ENCODE measurements around the gene PHKB. TPM values are rescaled to one million over a fixed set of nuclear protein-coding genes. Genes with fewer than 3 reads are reported as not detected.
"Not testable (repeated sequence)": the region's sequence is repeated elsewhere in the genome, so short reads cannot be mapped to it uniquely, and the experiment has no call there.

PHKB gene
- total RNA-seq, 1 donor from 2014 or later, result 54.4 TPM

DNA sequence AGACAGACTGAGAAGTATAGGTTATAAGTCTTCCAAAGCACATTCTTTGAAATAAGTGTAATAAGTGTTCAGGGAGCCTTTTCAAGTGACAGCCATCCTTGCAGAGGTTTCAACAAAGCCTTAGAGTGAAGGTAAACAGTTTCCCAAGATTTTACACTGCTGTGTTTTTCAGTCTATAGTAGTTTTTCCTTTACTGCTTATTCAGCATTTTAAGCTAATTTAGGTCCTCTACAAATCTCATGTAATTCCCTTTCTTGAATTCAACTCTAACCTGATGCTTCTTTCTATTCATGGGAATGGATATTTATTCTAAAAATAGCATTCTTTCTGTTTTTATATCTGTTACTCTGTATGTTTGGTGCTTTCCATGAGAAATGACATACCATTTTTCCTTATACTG is 211.3 kb downstream of the PHKB start:
- DNase-seq (ENCODE audit: low spot score), result no peak

DNA sequence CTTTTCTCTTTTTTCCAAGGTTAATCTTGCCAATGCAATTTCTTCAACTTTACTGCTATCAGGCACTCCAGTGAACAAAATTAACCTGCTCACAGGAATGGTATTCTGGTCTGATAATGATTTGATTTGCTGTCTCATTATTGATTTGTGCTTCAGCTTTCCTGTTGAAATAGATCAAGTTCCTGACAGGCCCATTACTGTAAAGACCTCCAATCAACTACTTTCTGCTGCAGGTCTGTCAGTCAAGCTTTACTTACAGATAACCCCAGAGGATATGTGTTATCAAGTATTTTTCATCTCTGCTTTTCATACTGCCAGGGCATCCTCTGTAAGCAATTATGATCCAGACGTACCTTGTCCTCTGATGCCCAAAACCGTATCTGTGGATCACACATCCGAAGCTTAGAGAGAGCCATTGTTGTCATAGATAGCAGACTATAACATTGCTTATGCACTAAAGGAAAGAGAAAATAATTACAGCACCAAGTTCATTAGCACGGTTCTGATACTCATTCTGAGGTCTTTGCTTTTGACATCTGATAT is 215.6 kb downstream of the PHKB start:
- DNase-seq (ENCODE audit: low spot score), result no peak

DNA sequence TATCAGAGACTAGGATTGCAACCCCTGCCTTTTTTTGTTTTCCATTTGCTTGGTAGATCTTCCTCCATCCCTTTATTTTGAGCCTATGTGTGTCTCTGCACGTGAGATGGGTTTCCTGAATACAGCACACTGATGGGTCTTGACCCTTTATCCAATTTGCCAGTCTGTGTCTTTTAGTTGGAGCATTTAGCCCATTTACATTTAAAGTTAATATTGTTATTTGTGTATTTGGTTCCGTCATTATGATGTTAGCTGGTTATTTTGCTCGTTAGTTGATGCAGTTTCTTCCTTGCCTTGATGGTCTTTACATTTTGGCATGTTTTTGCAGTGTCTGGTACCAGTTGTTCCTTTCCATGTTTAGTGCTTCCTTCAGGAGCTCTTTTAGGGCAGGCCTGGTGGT is 220.4 kb downstream of the PHKB start:
- not testable (repeated sequence) for DNase-seq (ENCODE audit: low spot score)

DNA sequence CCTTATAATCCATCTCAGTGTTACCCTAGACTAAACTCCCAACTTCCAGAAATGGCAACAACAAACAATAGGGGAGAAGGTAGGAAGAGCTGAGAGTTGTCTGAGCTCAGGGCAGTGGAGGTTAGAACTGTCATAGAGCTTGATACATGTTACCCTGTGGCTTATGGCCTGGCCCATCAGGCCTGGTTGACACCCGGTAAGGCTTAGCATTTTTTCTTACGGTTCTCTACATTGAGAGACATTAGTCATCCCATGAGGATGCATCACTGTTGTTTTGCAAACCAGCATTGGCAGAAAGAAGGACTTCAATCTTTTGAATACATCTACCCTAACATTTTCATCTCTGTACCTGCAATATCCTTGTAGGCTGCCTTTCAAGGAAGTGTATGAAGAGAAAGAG is 226.6 kb downstream of the PHKB start:
- no peak for DNase-seq (ENCODE audit: low spot score)

DNA sequence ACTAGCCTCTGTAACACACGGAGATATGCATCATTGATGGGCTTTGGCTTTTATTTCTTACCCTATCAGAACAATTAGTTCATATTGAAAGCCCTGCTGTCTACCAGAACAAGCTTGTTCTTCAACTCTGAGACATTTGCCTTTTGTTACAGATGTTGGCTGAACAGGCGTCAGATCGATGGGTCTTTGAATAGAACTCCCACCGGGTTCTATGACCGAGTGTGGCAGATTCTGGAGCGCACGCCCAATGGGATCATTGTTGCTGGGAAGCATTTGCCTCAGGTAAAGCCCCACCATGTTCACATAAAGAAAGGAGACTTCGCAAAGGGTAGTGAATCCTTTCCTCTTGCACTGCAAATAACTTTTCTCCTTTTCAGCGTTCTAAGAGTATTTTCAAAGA is 232.1 kb downstream of the PHKB start:
- no peak for DNase-seq (ENCODE audit: low spot score)

DNA sequence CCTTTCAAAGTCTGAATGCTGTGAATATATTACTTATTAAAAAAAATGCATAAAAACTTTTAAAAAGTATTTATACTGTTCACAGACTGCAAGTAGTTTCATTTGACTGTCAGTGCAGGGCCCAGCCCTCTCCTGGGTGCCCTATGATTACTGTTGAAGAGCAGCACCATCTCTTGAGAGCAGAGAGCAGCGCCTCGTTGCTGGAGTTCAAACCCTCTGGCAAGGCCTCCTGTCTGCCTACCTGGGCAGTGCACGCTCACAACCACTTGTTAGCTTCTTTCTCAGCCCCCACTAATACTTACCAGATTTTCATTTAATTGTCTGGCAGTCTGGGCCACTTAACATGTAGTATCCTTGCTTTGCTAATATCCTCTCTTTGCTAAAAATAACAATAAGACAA is 233.4 kb downstream of the PHKB start:
- DNase-seq (ENCODE audit: low spot score), result no peak

DNA sequence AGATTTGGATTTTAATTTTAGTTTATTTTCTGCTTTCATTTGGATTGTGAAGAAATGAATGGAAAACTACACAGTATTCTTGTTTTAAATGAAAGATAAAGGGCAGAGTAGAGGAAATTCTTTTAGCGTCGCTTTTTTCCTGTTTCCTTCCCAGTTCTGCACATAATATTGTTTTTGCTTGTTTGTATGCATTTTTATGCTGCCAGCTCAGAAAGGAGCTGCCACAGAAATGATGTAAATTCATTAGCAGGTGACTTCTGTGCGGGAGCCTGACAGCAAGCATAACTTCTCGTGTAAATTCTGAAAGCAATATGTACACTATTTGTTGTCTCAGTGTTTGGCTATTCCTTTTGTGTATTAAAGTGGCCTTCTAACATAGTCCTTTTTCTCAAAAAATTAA is 234.6 kb downstream of the PHKB start:
- DNase-seq (ENCODE audit: low spot score), result no peak

DNA sequence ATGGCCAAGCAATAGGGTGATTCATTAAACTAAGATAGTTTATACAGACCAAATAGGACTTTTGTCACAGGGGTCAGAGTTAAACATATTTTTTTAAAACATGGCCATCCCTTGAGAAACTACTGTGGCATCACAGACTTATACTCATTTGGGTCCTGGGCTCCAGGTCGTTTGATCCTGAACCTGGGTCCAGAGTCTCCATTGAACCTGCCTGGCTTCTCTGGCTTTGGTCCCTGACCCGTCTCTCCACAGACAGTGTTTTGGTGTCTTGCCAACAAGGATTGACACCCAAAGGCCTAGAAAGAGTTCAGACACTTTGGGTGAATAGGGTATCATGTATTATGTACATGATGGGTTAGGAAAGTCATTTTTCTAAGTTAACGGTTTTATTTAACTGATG is 236.7 kb downstream of the PHKB start:
- no peak for DNase-seq (ENCODE audit: low spot score)

DNA sequence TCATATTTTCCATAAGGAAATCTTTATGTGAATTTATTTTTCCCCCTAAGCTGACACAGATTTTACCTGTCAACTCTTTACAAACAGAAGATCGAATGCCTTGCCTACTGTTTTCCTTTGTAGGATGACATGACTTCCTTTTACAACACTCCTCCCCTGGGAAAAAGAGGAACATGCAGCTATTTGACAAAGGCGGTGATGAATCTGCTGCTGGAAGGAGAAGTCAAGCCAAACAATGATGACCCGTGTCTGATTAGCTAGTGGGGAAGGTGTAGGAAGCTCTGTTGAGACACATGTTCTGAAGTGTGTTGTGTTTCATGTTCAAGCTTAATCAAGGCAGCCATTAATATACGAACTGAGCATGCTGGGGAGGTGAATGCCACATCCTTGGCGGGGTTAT is 238.0 kb downstream of the PHKB start:
- no peak for DNase-seq (ENCODE audit: low spot score)

DNA sequence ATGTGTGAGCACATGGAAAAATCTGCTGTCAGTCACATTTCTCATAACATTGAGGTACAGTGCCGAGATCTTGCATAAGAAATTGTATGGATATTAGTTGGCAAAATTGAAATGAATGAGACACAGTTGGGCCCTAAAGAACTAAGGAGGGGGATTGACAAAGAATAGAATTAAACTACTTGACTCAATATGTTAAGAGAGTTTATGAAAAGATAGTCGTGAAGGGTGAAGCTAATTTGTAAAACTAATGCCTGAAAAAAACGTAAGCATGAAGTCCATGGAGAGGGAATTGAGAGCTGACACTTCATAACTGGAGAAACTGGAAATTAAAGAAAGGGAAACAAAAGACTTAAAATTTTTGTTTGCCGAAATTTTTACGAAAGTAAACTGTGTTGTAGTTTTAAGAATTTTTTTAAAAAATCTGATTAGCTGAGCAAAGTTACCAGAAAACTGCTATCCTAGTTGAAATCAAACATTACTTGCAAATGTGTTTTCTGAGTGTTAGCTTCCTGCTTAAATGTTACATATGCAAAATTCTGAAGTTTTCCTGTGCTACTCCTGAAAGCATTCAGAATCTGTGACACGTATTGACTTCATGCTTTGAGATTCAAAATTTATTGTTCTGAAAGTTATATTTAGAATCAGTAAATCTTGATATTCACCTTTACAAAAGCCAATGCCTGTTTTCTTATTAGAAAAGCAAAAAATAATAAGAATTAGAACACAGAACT is 239.9 kb downstream of the PHKB start:
- no peak for DNase-seq (ENCODE audit: low spot score)

DNA sequence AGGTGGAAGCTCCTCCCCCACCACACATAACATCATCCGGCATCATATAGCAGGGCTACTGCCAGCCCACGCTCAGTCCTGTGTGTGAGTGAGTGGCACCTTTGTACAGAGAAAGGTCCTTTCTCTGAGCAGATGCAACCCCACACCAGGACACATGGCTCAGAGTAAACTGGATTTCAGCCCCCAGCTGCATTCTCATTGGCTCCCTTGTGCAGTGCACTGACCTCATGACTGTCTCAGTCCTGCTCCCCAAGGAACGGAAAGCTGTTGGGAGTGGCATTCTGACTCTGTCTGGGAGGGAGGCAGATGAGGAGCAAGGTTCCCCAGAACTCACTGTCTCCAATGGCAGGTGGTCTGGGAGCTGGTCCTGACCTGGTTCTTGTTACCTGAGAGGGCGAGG is 244.1 kb downstream of the PHKB start:
- no peak for DNase-seq (ENCODE audit: low spot score)

DNA sequence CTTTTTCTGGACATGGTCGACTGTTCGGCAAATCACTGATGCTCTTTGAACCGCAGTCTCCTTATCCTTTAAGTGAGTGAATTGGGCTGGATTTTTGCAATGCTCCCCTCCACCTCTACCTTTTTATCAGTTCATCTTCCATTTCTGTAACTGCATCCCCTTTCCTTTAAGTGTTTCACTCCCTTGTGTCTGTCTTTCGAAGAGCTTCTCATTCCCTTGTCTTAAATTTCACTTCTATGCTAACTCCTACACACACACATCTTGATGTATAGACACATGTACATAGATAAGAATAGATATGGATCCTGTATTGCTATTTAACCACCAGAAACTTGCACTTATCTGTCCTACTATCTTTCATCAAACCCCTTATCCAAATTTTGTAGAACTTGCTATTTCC is 250.7 kb downstream of the PHKB start:
- DNase-seq (ENCODE audit: low spot score), result no peak

DNA sequence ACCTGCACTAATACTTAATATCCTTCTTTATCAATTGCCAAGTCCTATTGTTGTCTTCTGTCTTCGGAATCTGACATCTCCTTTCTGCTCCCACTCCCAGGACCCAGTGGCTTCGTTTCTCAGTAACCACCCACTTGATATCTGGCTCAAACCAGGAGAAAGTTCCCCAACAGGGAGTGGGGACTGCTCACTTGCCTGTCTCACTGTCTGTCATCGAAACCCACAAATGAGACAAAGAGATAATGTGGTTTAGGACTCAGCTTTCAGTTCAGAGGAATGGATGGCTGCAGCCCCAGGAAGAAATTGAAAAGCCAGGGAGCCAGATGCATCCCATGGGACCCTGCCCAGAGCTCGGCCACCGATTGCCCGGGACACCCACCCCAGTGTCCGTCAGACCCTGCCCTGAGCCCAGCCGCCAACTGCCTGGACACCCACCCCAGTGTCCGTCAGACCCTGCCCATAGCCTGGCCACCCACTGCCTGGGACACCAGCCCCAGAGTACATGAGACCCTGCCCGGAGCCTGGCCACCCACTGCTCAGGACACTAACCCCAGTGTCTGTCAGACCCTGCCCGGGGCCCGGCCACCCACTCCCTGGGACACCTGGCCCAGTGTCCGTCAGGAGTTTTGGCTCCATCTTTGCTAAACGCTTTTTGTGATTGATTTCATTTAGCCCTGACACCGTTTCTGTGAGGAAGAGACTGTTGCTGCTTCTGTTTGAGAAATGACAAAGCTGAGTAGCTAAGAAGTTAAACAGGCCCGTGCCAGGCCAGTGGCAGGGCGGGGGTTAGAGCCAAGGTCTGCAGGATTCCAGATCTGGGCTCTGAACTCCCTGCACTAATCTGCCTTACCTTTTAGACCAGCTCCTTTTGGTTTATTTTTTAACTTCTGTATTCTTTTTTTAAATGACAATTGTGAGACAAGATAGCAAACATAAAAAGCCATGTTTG is 251.4 kb downstream of the PHKB start:
- no peak for DNase-seq (ENCODE audit: low spot score)

DNA sequence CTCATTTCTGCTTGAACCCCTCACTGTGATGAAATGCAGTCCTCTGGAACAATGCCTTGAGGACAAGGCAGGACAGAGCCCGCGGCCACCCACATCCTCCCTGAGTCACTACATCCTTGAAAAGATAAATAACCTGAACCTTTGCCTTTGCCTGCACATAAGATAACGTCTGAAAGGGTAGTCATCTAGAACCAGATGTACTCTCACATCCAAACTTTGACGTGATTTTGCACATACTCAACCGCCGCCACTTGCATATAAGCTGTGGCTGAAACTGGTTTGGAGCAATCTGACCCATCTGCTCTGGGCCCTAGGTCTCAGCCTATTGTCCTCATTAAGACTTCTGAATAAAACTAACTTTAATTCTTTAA is 252.1 kb downstream of the PHKB start:
- no peak for DNase-seq (ENCODE audit: low spot score)

DNA sequence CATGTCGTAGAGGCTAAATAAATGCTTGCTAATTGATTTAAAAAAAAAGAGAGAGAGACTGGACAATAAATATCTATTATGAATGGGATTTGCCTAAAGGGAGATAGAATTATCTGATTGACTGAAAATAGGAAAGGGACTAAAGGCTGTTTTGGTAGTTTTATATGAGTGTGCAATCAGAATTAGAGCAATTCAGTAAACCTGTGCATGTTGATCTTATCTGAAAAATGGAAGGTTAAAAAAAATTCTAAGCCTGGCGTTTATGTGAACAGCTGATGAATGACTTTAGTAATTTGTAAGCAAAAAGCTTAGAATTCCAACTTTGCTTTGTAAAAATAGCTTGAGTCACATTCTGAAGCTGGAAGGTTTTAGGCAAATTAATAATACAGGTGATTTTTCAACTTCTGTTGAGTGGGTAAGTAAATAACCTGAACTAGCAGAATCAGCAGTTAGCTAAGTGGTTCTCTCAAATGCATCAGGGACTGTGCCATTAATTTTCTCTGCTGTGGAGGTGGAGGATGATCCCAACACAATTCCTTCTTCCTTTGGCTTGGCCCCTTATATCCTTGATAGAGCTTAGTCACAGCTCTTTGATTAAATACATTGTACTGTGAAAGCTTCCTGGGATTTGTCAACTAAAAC is 254.4 kb downstream of the PHKB start:
- no peak for DNase-seq (ENCODE audit: low spot score)

DNA sequence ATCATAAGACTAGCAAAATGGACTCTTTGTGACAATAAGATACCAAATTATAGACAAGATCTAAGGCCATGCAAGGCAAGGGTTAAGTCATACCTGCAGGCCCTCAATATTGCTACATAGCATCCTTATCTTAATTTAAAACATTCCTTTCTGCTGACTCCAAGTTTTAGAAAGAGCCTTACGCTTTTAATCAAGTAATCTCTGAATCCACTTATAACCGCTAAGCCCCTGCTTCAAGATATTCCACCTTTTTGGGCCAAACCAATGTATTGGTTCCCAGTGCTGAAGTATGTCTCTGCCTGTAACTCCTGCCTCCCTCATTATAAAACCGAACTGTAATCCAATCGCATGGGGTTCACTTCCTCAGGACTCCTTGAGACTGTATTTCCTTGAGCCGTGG is 255.4 kb downstream of the PHKB start:
- DNase-seq (ENCODE audit: low spot score), result no peak

DNA sequence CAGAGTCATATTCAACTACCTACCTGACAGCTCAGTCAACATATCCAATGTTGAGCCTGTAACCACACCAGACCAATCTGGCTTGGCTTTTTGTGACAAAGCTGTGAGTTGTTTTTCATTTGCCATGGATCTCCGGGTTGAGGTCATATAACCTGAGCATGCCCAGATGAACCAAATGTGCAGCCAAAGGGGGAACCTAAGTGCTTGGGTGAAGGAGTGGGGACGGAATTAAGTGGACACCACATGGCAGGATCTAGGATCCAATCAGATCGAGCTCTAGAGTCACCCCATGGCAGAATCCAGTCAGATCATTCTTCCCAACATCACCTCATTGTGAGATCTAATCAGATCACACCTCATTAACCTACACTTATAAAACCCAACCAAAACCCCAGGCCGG is 258.6 kb downstream of the PHKB start:
- no peak for DNase-seq (ENCODE audit: low spot score)

DNA sequence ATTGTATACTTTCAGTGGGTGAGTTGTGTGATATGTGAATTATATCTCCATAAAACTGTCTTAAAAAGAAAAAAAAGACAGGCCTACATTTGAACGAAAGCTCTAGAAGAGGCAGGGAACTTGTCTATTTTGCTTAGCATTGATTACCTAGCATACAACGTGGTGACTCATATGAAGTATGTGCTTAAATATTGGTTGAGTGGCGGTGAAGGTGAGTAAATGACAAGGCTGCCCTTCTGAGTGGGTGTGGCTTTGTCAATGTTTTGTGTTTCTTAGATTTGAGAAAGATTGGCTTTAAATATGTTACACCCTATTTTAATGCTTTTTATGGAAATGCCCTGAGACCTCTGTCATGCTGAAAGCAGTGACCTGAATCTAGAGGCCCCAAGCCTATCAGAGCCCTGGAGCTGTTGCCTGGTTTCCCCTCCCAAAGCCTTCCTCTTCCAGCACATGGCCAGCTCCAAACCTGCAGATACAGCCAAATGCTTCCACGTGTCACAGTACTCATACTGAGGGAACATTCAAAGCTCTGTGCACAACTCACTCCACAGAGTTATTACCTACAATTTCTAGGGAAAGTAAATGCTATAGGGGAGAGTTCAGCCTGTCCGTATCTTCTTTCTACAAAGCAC is 260.0 kb downstream of the PHKB start:
- no peak for DNase-seq (ENCODE audit: low spot score)

DNA sequence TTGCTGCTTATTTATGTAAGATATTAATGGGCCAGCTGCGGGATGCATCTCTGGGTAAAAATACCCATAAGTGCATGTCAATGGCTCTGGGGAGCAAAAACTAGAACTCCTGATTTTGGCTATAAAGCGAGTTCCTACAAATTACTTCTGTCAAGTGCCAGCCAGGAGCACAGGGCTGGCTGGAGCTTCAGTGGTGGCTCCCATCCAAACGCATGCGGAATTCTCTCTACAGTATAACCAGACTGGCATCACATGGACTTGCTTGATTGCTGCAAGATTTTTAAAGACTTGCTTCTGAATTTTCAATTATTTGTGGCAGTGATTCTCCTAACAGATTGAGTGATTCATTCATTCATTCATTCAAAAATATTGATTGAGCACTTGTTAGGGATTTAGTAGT is 260.9 kb downstream of the PHKB start:
- DNase-seq (ENCODE audit: low spot score), result no peak

DNA sequence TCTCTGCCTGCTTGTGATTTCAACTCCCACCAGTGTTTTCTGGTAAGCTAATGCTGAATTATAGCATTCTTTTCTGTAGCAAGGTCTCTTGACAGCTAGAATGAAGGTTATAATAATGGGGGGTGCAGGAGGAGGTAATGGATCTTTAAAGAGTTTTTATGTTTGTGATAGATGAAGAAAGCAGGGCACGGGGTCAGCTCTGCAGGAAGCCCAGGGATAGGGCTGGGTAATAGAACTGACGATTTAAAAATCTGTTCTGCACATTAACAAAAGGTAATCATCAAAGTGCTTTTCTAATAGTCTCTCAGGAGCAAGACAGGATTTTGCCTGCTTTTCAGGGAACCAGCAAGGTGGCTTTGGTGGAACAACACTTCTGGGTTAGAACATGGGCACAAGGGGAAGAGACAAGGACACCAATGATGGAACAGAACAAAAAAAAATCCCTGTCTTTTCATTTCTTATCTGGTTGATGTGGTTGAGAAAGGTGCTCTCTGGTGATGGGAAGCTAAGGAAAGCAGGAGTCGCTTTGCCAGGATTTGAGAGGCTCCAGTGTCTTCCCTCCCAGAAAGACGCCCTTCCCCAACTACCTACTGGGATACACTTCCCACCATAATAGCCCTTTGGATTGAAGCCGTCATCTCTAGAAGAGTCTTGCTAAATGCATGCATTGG is 263.1 kb downstream of the PHKB start:
- DNase-seq (ENCODE audit: low spot score), result no peak

DNA sequence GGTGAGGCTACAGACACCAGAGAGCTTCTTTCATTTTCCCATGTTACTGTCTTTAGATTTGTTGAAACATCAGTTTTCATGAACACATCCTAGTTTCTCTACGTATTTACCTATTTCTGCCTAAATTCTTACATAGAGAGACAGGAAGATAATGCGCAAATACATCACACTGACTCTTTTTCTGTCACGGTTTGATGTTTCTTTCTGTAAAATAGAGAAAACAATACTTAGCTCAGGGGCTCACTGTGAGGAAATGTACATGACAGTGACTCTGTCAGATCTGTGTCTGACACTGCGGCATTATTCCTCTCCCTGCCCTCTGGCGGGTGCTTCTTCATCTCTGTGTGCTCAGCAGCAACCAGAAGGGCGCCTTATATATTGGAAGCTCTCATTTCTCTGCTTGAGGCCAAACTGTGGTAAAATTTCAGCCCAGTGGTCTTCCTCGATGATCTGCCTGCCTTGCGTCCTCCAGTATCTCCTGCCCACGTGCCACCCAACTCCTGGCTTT is 264.1 kb downstream of the PHKB start:
- no peak for DNase-seq (ENCODE audit: low spot score)

All from umbilical cord (tissue), 2 donors.